HT1080 (cell line): Measurements from ENCODE around the gene OPRL1. TPM values are rescaled to one million over a fixed set of nuclear protein-coding genes. Genes with fewer than 3 reads are reported as not detected.
"Not testable (repeated sequence)": the region's sequence is repeated elsewhere in the genome, so short reads cannot be mapped to it uniquely, and the experiment has no call there.

Experiments
- DNase-seq: peaks from one replicate; pipeline ENCODE4 v3.0.0-alpha.2; 2015; ENCODE audit warnings: low read depth
- total RNA-seq: library from RNA; depleted of rRNA; stranded (reverse); fragments of >200 nt; shearing (Covaris generic); gene quantifications from 2 replicates; pipeline ENCODE4 v1.2.3, GENCODE V29; 2014

OPRL1 gene
- total RNA-seq, 1 experiment from 2014 or later = 0.43 TPM

- peak; percentile 70 for DNase-seq
These were observed 3.5 kb downstream of the OPRL1 start for GRCh38 chr20:64083378-64083803.

- DNase-seq = no peak
These were observed 4.2 kb downstream of the OPRL1 start, which contains the start of gene LKAAEAR1 for GRCh38 chr20:64083804-64084684. Gene LKAAEAR1, minus strand, starts transcription at chr20:64084398. Its CDS starts 179 bp downstream, at chr20:64084219.

DNA sequence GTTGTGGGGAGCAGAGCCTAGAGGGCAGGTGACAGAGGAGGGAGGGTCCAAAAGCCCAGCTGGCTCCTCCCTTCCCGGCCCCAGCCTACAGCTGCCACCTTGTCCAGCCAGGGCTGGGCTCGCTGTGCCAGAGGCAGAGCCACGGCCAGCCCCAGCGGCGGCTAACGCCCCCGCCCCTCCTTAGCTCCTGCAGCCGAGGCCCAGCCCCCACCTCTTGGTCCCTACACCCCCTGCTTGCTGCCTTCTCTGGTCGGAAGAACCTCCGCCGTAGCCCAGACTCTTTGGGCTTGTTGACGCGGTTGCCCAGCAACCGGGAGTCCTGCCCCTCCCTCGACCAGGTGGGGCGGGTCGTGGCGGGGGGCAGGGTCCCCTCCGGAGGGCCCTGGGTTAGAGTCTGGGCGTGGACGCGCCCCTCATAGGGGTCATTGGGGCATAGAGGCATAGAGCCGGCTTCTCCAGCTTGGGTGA, 4.8 kb downstream of the OPRL1 start:
- DNase-seq = no peak

DNA sequence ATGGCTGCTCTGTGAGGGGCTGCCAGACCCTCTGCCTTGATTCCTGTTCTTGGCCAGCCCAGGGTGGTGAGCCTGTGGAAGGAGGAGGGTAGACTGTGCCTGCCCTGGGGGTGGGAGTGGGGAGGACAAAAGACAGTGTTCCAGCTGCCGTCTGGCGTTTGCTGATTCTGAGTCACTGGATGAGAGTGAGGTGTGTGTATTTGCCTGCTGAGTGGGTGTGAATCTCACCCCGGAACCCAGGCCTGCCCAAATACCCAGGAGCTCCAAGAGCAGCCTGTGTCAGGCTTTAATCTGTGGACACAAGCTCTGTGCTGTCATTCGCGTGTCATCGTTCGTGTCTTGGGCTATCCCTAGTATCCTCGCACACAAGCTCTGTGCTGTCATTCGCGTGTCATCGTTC, 6.9 kb downstream of the OPRL1 start:
- DNase-seq = no peak

DNA sequence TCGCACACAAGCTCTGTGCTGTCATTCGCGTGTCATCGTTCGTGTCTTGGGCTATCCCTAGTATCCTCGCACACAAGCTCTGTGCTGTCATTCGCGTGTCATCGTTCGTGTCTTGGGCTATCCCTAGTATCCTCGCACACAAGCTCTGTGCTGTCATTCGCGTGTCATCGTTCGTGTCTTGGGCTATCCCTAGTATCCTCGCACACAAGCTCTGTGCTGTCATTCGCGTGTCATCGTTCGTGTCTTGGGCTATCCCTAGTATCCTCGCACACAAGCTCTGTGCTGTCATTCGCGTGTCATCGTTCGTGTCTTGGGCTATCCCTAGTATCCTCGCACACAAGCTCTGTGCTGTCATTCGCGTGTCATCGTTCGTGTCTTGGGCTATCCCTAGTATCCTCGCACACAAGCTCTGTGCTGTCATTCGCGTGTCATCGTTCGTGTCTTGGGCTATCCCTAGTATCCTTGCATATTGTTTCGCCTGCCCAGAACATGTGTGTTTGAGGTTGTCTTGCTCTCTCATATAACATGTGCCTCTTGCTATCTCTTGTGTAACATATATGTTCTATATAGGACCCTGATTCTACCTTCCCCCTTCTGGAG, 7.4 kb downstream of the OPRL1 start:
- DNase-seq = not testable (repeated sequence)

DNA sequence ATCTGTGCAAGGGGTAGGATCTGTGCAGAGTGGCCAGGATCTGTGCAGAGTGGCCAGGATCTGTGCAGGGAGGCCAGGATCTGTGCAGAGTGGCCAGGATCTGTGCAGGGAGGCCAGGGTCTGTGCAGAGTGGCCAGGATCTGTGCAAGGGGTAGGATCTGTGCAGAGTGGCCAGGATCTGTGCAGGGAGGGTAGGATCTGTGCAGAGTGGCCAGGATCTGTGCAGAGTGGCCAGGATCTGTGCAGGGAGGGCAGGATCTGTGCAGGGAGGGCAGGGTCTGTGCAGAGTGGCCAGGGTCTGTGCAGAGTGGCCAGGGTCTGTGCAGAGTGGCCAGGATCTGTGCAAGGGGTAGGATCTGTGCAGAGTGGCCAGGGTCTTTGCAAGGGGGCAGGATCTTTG, 8.7 kb downstream of the OPRL1 start:
- DNase-seq = not testable (repeated sequence)

GRCh38 chr20:64090165-64090564, 10.3 kb downstream of the OPRL1 start:
- DNase-seq = no peak

- no peak for DNase-seq
These were observed 11.5 kb downstream of the OPRL1 start for GRCh38 chr20:64091340-64091739.

DNA sequence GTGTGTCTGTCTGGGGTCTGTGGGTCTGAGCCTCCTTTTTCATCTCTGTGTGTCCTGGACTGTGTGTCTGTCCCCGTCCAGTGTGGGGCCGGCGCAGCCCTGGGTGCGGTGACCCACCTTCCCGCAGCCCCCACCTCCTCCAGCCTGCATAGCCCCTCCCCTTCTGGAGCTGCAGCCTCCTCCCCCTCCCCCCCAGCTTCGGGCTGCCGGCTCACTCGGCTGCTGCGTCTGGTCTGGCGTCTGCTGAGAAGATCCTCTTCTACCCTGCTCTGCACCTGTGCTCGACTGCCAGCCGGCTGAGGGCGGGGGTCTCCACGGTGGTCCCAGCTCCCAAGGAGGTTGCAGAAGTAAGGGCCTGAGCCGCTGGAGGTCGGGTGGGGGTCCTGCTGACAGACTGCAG, 11.9 kb downstream of the OPRL1 start:
- no peak for DNase-seq

- no peak for DNase-seq
These were observed 12.6 kb downstream of the OPRL1 start for GRCh38 chr20:64092258-64093012.

- DNase-seq = no peak
These were observed 13.2 kb downstream of the OPRL1 start for GRCh38 chr20:64093013-64093503.

- DNase-seq = no peak
These were observed 15.6 kb downstream of the OPRL1 start for GRCh38 chr20:64095455-64095854.

DNA sequence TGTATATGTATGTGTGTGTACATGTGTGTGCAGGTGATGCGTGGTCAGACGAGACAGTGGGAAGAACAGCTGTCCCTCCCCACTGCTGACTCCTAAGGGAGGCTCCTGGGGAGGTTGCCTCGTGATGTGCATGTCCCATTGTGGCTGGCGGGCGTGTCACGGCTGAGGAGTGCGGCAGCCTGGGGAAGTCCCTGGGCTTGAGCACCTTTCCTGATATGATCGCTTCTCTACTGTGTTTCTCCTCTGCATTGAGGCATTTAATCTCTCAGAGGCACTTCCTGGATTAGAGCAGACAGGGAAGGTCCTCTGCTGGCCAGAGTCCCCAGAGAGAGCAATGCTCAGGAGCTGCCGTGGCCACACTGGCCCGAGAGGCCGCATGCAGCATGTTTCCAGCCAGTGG, 16.0 kb downstream of the OPRL1 start:
- no peak for DNase-seq

GRCh38 chr20:64096535-64096934, 16.7 kb downstream of the OPRL1 start:
- DNase-seq = no peak

DNA sequence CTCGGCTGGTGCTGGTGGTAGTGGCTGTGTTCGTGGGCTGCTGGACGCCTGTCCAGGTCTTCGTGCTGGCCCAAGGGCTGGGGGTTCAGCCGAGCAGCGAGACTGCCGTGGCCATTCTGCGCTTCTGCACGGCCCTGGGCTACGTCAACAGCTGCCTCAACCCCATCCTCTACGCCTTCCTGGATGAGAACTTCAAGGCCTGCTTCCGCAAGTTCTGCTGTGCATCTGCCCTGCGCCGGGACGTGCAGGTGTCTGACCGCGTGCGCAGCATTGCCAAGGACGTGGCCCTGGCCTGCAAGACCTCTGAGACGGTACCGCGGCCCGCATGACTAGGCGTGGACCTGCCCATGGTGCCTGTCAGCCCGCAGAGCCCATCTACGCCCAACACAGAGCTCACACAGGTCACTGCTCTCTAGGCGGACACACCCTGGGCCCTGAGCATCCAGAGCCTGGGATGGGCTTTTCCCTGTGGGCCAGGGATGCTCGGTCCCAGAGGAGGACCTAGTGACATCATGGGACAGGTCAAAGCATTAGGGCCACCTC, 18.7 kb downstream of the OPRL1 start:
- DNase-seq = no peak

DNA sequence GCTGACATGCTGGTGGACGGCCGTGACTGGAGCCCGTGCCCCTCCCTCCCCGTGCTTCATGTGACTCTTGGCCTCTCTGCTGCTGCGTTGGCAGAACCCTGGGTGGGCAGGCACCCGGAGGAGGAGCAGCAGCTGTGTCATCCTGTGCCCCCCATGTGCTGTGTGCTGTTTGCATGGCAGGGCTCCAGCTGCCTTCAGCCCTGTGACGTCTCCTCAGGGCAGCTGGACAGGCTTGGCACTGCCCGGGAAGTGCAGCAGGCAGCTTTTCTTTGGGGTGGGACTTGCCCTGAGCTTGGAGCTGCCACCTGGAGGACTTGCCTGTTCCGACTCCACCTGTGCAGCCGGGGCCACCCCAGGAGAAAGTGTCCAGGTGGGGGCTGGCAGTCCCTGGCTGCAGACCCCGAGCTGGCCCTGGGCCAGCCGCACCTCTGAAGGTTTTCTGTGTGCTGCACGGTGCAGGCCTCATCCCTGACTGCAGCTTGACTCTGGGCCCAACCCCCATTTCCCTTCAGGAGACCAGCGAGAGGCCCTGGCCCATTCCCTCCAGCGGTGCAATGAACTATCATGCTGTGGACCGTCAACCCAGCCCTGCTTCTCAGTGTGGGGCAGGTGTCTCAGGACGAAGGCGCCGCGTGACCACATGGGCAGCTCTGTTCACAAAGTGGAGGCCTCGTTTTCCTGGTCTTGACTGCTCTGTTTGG, 19.4 kb downstream of the OPRL1 start:
- DNase-seq = no peak

- no peak for DNase-seq
These were observed 20.1 kb downstream of the OPRL1 start for GRCh38 chr20:64099880-64100565.

DNA sequence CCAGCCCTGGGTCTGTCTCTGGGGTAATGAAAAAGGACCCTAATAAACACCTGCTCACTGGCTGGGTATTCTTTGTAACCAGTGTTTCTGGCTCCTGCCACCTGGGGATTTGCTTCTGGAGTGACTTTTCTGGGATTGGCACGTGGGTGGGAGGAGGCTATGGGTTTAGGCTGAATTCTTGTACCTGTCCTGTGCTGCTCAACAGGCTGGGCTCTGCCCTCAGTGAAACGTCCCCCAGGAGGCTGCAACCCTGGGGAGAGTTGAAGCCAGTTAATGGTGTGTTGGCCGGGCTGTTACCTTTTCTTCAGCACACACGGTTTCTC, 20.6 kb downstream of the OPRL1 start:
- DNase-seq = no peak

DNA sequence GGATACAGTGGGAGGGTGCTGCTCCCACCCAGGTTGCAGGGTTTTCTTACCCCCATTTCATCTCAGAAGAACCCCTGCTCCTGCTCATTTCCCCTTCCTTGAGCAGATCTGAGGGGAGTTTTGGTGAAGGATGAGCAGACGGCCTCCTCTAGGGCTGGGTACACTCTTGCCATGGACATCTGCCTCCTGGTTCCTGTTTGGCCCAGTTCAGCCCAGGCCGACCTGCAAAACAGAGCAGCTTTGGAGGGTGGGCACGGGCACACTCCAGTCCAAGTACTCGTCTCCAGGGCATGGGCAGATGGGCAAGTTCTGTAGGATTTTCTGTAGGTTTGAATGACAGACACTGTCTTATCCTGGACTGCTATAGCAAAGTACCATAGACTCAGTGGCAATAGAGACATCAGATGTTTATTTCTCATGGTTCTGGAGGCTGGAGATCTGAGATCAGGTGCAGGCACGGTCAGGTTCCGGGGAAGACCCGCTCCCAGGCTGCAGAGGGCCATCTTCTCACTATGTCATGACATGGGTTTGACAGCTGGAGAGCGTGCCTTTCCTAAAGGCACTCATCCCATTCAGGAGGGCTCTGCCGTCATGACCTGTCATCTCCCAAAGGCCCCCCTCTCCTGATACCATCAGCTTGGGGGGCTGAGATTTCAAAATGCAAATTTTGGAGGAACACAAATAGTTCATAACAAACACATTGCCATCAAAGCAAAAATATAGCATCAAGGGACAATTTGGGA, 21.2 kb downstream of the OPRL1 start:
- no peak for DNase-seq
